ENCODE measurements around the gene PANK4.

The PANK4 gene

DNA sequence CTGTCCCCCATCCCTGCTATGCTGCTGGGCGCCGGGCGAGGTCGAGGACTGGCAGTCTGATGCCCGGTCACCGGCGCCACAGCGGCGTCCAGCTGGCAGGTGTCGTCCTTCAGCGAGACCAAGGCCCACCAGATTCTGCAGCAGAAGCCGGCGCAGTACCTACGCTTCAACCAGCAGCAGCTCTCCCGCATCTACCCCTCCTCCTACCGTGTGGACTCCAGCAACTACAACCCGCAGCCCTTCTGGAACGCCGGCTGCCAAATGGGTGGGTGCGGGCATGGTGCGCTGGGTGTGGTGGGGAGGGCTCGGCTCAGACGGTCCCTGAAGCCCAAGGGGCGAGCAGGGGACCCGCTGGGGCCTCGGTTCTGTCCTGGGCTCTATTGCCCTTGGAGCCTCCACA lies 29.6 kb downstream of the PANK4 start:
- Histone ChIP-seq H3K4me2 (ENCODE audit: low read depth, low read length) (no peak overlapping the region), H3K4me1 (ENCODE audit: low read length) (peaks cover 17% of the 10 kb centered on the region; the same call in 1 of the 2 replicates), H3K79me2 (ENCODE audit: low read length) (no peaks in the 10 kb centered on the region), H3F3A (ENCODE audit: insufficient read depth, low read length) (no peaks in the 10 kb centered on the region), H3K9ac (ENCODE audit: low read length) (no peak overlapping the region), H3K9me2 (replicated peaks; ENCODE audit: insufficient read depth, low read length) (no peaks in the 10 kb centered on the region), H3K9me3 (replicated peaks; ENCODE audit: insufficient read depth, low read length) (no peaks in the 10 kb centered on the region), H3K36me3 (replicated peaks; ENCODE audit: insufficient read depth, low read length) (no peaks in the 10 kb centered on the region), H3K27ac (ENCODE audit: low read length) (no peak overlapping the region), H3K4me3 (ENCODE audit: low read length) (no peak overlapping the region), H2AFZ (ENCODE audit: low read length) (no peak overlapping the region), H3K27me3 (replicated peaks; ENCODE audit: insufficient read depth, low read length) (peaks cover 44% of the 10 kb centered on the region), H4K20me1 (ENCODE audit: insufficient read depth, low read length) (no peaks in the 10 kb centered on the region)
- TF ChIP-seq EZH2 (optimal IDR thresholded peaks at IDR 0.05; ENCODE audit: low read depth, low read length) = no peak
- no peak for DNase-seq

DNA sequence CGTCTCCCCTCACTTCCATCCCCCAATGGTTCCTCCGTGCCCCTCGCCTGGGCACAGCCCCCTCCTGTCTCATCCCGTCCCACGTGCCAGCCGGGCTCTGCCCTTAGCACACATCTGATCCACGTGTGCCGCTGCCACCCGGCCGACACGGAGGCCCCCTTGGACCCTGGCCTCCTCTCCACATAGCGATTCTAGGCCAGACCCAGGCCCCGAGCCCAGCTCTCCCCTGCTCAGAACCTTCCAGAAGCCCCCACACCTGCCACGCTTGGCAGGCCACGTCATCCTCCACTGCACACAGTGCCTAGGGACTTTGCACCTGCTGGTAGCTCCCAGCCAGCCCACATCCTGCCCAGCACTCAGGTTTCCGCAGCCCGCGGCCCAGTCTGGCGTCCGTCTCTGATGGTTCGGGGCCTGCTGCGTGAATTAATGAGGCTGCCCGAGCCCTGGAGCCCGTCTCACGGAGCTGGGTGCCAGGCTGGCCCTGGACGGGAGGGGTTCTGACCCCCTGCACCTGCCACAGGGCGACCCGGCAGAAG lies 30.2 kb downstream of the PANK4 start:
- peaks cover 22% of the 10 kb centered on the region; the same call in 1 of the 2 replicates for H3K4me1 ChIP-seq (ENCODE audit: low read length)
- no peaks in the 10 kb centered on the region for H3K9me2 ChIP-seq (replicated peaks; ENCODE audit: insufficient read depth, low read length)
- no peak overlapping the region for H3K4me3 ChIP-seq (ENCODE audit: low read length)
- H3K36me3 ChIP-seq (replicated peaks; ENCODE audit: insufficient read depth, low read length) = no peaks in the 10 kb centered on the region
- no peaks in the 10 kb centered on the region for H4K20me1 ChIP-seq (ENCODE audit: insufficient read depth, low read length)
- no peaks in the 10 kb centered on the region for H3F3A ChIP-seq (ENCODE audit: insufficient read depth, low read length)
- H3K79me2 ChIP-seq (ENCODE audit: low read length) = no peaks in the 10 kb centered on the region
- no peak overlapping the region for H2AFZ ChIP-seq (ENCODE audit: low read length)
- DNase-seq = peak; percentile 26
- H3K27ac ChIP-seq (ENCODE audit: low read length) = no peak overlapping the region
- no peak overlapping the region for H3K4me2 ChIP-seq (ENCODE audit: low read depth, low read length)
- TF ChIP-seq EZH2 (optimal IDR thresholded peaks at IDR 0.05; ENCODE audit: low read depth, low read length) (no peak), EZH2phosphoT487 (IDR thresholded peaks at IDR 0.05; ENCODE audit: low read length) (no peak)
- TF ChIP-seq, protein P1, sequence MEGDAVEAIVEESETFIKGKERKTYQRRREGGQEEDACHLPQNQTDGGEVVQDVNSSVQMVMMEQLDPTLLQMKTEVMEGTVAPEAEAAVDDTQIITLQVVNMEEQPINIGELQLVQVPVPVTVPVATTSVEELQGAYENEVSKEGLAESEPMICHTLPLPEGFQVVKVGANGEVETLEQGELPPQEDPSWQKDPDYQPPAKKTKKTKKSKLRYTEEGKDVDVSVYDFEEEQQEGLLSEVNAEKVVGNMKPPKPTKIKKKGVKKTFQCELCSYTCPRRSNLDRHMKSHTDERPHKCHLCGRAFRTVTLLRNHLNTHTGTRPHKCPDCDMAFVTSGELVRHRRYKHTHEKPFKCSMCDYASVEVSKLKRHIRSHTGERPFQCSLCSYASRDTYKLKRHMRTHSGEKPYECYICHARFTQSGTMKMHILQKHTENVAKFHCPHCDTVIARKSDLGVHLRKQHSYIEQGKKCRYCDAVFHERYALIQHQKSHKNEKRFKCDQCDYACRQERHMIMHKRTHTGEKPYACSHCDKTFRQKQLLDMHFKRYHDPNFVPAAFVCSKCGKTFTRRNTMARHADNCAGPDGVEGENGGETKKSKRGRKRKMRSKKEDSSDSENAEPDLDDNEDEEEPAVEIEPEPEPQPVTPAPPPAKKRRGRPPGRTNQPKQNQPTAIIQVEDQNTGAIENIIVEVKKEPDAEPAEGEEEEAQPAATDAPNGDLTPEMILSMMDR (IDR thresholded peaks at IDR 0.05; ENCODE audit: low read length) = no peak
- no peak overlapping the region for H3K9ac ChIP-seq (ENCODE audit: low read length)
- peaks cover 44% of the 10 kb centered on the region for H3K27me3 ChIP-seq (replicated peaks; ENCODE audit: insufficient read depth, low read length)
- no peaks in the 10 kb centered on the region for H3K9me3 ChIP-seq (replicated peaks; ENCODE audit: insufficient read depth, low read length)

- no peak overlapping the region for H3K4me3 ChIP-seq (ENCODE audit: low read length)
- DNase-seq = no peak
- no peaks in the 10 kb centered on the region for H3K9me2 ChIP-seq (replicated peaks; ENCODE audit: insufficient read depth, low read length)
- peaks cover 22% of the 10 kb centered on the region for H3K4me1 ChIP-seq (ENCODE audit: low read length)
- H3K36me3 ChIP-seq (replicated peaks; ENCODE audit: insufficient read depth, low read length) = no peaks in the 10 kb centered on the region
- H2AFZ ChIP-seq (ENCODE audit: low read length) = no peak overlapping the region
- TF ChIP-seq, protein P1 (IDR thresholded peaks at IDR 0.05; ENCODE audit: low read length) = no peak
- TF ChIP-seq EZH2phosphoT487 (IDR thresholded peaks at IDR 0.05; ENCODE audit: low read length) = no peak
- TF ChIP-seq EZH2 (optimal IDR thresholded peaks at IDR 0.05; ENCODE audit: low read depth, low read length) = no peak
- no peak overlapping the region for H3K4me2 ChIP-seq (ENCODE audit: low read depth, low read length)
- H4K20me1 ChIP-seq (ENCODE audit: insufficient read depth, low read length) = no peaks in the 10 kb centered on the region
- H3K79me2 ChIP-seq (ENCODE audit: low read length) = no peaks in the 10 kb centered on the region
- H3K27me3 ChIP-seq (replicated peaks; ENCODE audit: insufficient read depth, low read length) = peaks cover 48% of the 10 kb centered on the region
- no peaks in the 10 kb centered on the region for H3K9me3 ChIP-seq (replicated peaks; ENCODE audit: insufficient read depth, low read length)
- no peak overlapping the region for H3K9ac ChIP-seq (ENCODE audit: low read length)
- no peaks in the 10 kb centered on the region for H3F3A ChIP-seq (ENCODE audit: insufficient read depth, low read length)
- H3K27ac ChIP-seq (ENCODE audit: low read length) = no peak overlapping the region
These were observed 30.9 kb downstream of the PANK4 start for GRCh38 chr1:2495546-2495945.

GRCh38 chr1:2495026-2495425 lies 31.4 kb downstream of the PANK4 start:
- no peak overlapping the region for H3K9ac ChIP-seq (ENCODE audit: low read length)
- peaks cover 22% of the 10 kb centered on the region for H3K4me1 ChIP-seq (ENCODE audit: low read length)
- no peaks in the 10 kb centered on the region for H4K20me1 ChIP-seq (ENCODE audit: insufficient read depth, low read length)
- no peak for DNase-seq
- no peaks in the 10 kb centered on the region for H3F3A ChIP-seq (ENCODE audit: insufficient read depth, low read length)
- no peak overlapping the region for H2AFZ ChIP-seq (ENCODE audit: low read length)
- TF ChIP-seq EZH2 (optimal IDR thresholded peaks at IDR 0.05; ENCODE audit: low read depth, low read length) = no peak
- TF ChIP-seq, protein P1 (IDR thresholded peaks at IDR 0.05; ENCODE audit: low read length) = no peak
- no peak for TF ChIP-seq EZH2phosphoT487 (IDR thresholded peaks at IDR 0.05; ENCODE audit: low read length)
- no peak overlapping the region for H3K4me2 ChIP-seq (ENCODE audit: low read depth, low read length)
- H3K4me3 ChIP-seq (ENCODE audit: low read length) = no peak overlapping the region
- H3K36me3 ChIP-seq (replicated peaks; ENCODE audit: insufficient read depth, low read length) = no peaks in the 10 kb centered on the region
- H3K27ac ChIP-seq (ENCODE audit: low read length) = no peak overlapping the region
- H3K9me3 ChIP-seq (replicated peaks; ENCODE audit: insufficient read depth, low read length) = no peaks in the 10 kb centered on the region
- H3K79me2 ChIP-seq (ENCODE audit: low read length) = no peaks in the 10 kb centered on the region
- peaks cover 53% of the 10 kb centered on the region for H3K27me3 ChIP-seq (replicated peaks; ENCODE audit: insufficient read depth, low read length)
- no peaks in the 10 kb centered on the region for H3K9me2 ChIP-seq (replicated peaks; ENCODE audit: insufficient read depth, low read length)

All from MM.1S (cell line).